HG02870 (cell line): ENCODE data around the gene PRKAR2B.
"Not testable (repeated sequence)": the region's sequence is repeated elsewhere in the genome, so short reads cannot be mapped to it uniquely, and the experiment has no call there.

ENCODE experiments used
- ATAC-seq: cut with Tn5 transposase; IDR thresholded peaks from one replicate; pipeline ENCODE4 v1.9.1; 2021; ENCODE audit warnings: mild to moderate bottlenecking, moderate library complexity; ENCODE audit not compliant: unreplicated experiment

Gene PRKAR2B

DNA sequence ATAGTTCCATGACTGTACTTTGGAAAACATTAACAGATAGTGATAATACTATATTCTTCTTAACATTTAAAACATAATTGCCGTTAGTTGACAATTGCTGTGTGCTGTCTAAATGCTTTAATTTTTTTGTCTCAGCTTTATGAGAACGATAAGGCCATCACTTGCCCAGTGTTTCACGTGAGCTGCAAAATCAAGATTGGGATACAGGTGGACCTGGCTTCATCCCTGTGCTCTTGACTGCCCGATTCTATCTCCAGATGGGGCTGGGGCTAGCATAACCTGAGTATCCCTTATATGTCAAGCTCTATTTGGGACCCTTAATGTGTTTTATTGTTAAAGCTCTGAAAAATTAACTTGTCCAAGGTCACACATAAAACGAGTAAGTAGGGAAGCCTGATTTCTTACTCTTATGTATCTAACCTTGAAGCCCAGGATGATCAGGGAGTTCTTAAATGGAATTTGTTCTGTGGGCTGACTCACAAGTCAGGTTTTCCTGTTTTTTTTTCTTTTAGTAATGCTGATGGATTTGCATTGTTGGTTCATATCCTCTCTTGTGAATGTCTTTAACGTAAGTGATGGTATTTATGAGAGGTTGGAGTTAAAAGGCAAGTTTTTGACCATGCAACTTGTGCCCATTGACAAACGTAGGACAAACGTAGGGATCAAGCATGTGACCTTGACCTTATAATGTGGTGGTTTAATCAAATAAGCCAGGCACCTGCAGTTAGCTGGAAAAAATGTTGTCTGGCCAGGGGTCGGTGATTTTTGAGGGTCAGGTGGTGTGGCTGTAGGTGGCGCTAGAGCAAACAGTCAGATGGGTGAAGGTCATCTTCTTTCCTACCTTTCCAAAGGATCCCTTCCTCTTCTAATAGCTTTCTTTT lies 3.6 kb downstream of the PRKAR2B start:
- no peak for ATAC-seq

DNA sequence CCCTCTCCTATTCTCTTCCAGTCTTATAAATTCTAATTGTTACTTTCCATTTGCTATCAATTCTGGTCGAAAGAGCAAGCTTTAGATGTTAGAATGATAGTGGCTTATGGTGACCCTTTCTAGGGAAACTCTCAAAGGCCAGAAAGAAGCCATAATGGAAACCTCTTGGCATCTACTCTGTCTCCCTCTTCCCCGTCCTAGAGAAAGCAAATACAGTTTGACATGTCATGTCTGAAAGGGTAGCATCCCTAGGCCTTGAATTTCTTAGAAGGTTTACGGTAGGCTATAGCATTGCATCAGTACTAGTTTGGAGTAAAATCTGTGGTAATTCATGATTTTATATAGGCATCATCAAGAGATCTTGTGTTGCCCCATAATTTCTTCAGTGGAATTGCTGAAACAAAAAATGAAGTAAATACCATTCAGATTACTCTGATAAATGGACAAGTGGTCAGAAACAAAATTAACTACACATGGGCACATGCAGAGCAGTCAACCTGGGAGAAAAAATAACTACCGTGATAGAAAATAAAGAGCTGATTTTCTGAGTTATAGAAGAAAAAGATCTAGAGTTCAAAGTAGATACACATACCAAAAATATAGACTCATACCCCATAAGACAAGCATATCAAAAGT lies 4.4 kb downstream of the PRKAR2B start:
- no peak for ATAC-seq

DNA sequence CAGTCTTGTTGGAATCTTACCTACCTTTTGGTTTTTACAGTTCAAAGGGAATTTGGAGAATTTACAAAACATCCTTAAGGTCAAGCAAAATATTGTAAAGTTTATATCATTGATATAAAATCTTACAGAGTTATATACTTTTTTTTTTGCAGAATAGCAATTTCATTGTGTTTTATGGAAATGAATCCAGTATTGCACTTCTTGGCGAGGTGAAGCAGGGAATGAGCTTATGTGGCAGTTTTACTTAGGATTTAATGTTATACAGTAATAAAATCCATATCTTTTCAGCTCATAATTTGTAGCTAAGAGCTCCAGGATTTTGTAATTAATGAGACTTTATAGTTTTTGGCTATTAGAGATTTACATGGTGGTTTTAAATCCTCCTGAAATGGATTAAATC lies 5.0 kb downstream of the PRKAR2B start:
- ATAC-seq, result no peak

DNA sequence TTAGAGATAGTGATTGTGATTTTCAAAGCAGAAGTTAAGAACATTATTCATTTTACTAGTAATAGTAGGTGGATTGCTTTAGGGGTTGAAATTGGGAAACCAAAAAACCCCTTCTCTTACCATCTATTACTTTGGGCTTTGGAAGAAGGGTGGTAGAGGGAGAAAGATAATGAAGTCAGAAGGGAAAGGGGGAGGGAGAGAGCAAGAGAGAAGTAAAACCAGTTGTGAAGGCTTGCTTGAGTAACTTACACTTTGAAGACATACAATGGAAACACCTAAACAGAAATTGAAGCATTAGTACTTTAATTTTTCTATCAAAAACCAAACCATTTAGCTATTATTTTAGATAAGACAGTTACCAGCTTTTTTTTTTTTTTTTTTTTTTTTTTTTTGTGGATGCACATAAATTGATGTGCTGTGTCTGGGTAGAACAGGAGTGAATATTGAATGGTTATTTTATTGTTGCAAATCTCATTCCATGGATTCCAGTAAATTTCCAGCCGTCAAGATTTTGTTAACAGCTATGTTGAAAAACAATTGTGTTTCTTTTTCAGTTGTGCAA lies 5.5 kb downstream of the PRKAR2B start:
- ATAC-seq, result no peak

DNA sequence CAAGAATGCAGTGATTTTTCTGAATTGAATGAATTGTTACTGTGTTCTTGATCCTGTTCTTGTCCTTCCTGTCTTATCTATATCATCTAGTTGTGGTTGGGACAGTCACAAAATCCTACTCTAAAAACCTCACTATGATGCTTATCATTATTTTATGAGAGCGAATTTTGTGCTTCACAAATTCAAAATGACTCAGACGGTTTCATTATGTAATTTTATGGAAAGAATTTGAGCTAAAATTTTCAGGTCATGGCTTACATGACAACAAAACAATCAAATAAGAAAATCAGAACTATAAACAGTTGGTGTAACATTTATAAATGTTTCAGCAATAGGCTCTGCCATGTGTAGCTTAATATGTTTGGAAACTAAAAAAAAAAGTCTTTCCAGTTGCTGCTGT lies 6.9 kb downstream of the PRKAR2B start:
- no peak for ATAC-seq

DNA sequence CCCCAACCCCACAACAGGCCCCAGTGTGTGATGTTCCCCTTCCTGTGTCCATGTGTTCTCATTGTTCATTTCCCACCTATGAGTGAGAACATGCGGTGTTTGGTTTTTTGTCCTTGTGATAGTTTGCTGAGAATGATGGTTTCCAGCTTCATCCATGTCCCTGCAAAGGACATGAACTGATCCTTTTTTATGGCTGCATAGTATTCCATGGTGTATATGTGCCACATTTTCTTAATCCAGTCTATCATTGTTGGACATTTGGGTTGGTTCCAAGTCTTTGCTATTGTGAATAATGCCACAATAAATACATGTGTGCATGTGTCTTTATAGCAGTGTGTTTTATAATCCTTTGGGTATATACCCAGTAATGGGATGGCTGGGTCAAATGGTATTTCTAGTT lies 10.5 kb downstream of the PRKAR2B start:
- not testable (repeated sequence) for ATAC-seq

DNA sequence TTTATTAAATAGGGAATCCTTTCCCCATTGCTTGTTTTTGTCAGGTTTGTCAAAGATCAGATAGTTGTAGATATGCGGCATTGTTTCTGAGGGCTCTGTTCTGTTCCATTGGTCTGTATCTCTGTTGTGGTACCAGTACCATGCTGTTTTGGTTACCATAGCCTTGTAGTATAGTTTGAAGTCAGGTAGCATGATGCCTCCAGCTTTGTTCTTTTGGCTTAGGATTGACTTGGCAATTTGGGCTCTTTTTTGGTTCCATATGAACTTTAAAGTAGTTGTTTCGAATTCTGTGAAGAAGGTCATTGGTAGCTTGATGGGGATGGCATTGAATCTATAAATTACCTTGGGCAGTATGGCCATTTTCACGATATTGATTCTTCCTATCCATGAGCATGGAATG lies 11.6 kb downstream of the PRKAR2B start:
- ATAC-seq, result not testable (repeated sequence)

DNA sequence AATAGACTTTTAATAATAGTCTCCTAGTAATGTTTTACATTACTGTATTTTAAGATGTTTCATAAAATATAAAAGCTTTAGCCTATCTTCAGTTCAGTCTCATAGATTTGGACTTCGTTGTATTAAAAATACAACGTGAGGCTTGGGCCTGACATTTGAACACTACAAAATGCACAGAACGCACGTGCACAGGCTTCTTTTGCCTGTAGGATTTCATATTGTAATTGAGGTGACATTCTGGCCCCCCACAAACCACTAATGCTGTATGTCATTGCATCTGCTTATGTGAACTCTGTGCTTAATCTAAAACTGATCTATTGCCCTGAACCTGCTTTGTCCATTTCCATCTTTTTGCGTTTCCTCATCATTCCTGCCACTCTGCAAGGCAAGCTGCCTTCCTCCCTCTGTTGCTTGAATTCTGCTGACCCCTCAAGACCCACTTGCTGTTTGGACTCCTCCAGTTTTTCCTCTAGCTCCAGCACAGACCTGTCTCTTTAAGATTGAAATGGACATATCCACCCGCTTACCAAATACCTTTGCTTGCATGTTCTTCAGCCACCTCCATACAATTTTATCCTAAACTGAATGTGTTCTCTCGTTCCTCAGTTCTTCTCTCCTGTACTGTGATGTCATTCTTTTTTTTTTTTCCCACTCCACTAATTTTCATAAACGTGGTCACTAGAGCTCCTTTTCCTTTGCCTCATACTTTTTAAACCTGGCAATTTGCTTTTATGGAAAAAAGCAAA lies 12.4 kb downstream of the PRKAR2B start:
- ATAC-seq, result no peak

DNA sequence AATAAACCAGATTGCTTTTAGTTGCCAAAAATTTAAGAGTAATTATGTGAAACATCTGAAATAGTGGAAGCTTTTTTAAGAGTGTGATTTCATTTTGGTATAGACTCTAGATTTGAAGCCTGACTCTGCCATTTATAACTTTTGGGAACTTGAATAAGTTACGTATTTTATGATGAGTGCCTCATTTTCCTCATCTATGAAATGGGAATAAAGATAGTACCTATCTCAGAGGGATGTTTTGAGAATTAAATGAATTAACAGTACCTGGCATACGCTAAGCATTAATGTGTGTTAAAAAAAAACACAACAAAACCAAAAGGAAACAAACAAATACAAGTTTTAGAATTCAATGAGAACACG lies 12.9 kb downstream of the PRKAR2B start:
- no peak for ATAC-seq

DNA sequence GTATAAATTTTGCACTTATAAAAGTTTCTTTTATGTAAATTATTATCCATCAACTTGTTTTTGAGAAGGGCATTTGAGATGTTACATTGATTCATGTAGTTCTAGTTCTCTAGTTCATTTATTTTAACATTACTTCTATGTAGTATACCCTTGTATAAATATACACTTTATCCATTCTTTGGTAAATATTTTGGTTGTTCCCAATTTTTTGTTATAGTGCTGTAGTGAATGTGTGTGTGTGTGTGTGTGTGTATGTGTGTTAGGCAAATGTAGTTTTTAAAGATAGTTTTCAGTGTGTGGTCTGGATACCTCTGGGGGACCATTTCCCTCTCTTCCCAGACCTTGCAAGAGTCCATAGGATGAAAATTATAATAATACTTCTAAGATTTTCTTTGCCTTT lies 15.0 kb downstream of the PRKAR2B start:
- ATAC-seq, result no peak

DNA sequence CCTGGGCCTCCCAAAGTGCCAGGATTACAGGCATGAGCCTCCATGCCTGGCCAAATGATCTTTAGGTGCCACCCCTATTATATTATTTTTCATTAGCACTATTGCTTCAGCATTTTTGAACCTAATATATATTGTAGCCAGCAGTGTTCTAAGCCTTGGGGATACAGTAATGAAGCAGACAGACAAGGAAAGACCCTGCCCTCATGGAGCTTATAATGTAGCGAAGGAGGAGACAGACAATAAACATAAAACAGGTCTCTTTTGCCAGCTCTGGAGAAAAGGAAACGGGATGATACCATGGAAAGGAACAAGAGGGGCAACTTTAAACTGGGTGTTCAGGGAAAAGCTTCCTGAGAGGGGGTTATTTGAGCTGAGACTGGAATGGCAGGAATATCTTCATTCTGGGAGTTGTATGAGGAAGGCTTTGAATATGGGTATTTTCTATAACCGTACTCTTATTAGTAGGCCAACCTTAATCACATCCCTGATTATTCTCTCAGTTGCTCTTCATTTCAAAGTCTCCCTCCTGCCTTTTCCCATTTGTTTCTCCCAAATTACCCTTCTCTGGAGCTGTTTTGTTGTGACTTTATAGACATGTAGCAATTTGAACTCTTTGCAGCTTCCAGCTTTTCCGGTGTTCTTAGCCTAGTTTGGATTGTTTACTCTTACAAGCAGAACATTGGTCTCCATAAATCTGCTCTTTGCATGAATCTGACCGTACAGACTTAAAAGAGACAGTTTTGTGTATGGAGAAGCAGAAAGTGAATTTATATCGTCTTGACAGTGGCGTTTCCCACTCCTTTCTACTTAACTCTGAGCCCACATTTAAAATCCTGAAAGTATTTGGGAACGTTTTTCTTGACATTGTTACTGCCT lies 19.0 kb downstream of the PRKAR2B start:
- ATAC-seq, result no peak

DNA sequence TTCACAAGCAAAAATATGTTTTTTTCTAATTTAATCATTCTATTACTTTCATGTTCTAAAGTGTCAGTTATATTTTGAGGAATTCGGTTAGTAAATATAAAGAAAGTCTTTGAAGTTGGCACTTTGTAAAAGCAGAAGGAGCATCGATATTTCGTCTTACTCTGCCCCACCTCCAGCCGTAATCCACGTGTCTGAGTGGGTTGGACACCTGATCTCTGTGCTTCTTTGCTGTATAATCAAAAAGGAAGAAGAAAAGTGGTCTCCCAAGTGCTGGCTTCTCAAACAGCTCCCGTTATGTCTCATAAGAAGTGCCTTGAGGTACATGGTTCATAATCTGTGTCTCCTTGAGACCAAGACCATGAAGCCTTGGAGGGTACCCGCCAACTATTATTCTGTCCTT lies 19.8 kb downstream of the PRKAR2B start:
- no peak for ATAC-seq

DNA sequence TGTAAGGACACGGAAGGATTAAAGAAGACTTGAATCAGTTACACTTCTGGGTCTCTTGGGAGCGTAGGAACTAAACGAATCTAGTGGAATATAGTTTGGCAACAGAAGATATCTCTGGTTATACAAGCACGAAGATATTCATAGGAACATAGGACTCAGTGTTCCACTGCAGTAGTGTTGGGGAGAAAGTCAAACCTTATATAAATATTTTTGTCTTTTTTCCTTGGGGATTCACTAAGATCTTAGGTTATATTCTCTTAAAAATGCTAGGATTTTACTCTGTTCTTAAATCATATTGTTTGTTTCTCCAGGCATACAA lies 21.4 kb downstream of the PRKAR2B start:
- ATAC-seq, result no peak

DNA sequence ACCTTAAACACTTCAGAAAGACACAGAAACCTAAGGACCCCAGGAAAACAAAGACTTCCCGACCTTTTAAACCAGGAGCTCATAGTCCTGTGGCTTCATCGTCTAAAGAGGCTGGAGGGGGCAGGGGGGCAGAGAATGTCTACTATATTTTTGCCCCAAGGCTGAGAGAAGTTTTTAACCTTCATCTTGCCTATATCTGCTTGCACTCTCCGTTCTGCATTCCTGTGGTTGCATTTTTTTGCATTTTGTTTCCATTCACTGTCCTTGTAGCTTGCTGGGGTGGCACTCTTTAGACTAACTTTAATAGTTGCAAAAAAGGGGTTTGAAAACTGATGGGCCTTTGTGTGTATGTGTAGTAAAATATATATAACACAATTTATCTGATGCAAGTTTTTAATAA lies 23.7 kb downstream of the PRKAR2B start:
- no peak for ATAC-seq

DNA sequence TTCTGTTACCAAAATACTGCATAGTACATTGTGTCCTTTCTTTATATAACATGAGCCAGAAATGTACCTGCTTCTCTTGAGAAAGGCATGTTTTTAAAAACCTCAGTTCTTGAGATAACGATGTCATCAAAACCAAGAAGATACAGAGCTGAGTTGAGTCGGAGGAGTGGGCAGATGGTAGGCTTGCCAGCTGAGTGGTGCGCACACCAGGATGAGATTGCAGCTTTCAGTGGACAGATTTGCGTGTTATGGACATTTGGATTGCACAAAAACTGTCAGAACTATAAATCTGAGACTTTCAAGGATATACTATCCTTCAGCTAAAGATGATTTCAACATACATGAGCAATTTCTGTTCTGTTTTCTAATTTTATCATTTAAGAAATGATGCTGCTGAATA lies 25.0 kb downstream of the PRKAR2B start:
- ATAC-seq, result no peak

DNA sequence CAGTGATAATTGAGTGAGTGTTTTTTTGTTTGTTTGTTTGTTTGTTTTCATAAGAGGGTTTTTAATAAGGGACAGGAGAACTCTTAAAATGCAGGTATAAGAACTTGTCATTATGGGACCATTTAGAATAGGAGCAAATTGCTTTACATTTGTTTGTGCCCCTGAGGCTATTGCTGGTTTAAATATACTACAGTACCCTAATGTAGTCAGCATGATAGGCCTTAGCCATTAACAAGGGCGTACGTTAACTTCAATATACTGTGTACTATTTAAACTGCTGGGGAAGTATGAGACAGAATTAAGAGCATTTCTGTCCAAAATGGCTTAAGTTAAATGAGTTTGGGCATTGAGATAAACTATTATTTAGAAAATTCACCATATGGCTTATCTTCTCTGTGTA lies 26.2 kb downstream of the PRKAR2B start:
- no peak for ATAC-seq

DNA sequence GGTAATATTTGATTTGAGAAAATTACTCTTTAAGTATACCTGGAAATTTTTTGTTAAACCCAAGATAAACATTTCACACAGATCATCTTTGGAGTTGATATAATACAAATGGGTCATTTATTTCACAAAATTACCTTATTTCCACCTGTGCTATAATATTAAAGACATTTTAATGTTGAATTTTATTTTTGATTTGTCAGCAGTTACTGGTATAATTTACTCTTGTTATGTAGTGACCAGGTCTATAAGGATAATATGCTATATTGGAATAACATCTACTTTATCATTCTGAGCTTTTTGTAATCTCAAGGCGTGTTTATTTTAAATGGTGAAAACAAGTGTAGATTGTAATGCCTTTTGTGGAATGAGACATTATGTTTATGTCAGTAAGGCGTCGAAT lies 26.6 kb downstream of the PRKAR2B start:
- no peak for ATAC-seq

DNA sequence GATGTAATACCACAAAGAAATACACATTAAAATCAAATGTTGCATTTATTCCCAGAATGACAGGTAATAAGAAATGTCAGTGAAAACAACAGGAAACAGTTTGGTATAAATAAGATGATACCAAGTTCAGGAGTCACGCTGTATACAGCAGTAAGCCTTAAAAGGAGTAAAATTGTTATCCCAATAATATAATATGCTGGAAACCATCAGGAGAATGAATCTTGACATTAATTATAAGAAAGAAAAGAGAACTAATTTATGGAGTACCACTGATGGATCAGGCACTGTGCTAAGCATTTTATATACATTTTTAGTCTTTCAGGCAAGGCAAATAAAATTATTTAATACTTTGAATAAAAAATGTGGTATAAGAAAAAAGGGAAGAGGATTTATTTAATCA lies 27.6 kb downstream of the PRKAR2B start:
- no peak for ATAC-seq

DNA sequence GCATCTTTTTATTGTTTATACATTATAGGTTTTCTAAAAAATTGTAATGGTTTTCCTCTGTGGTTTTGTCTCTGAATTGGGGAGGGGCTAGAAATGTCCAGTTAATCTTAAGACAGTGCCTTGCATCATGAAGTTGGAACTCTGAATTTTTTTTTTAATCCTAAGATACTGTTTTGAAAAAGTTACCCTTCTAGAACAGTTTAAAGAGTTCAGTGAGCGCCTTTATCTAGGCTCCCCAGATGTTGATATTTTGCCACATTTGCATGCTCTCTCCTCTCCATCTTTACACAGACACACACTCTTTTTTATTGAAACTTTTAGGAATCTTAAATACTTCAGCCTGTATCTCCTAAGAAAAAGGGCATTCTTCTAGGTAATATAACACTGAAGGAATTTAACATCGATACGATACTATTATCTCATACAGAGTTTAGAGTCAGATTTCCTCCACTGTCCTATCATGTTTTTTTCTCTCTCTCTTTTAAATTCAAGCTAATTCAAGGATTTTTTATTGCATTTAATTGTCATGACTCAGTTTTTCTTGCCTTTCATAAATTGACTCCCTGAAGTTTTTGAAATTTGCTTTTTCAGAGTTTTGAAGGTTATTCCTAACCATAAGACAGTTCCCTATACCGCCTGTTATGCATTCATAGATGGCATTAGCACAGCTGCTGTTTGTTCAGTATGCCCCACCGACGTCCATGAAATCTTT lies 31.5 kb downstream of the PRKAR2B start:
- no peak for ATAC-seq
